ENCODE results near the gene RALY. TPM values are rescaled to one million over a fixed set of nuclear protein-coding genes. Genes with fewer than 3 reads are reported as not detected.

RALY gene
- total and polyA plus RNA-seq, 2 experiments from 2014 or later = 122 to 240 TPM

GRCh38 chr20:33983371-33983770 lies 10.3 kb upstream of the RALY start:
- Histone ChIP-seq H3K79me2 (no peaks in the 10 kb centered on the region), H3K4me2 (no peak overlapping the region), H2AFZ (no peak overlapping the region), H3K4me1 (ENCODE audit: insufficient read depth) (no peaks in the 10 kb centered on the region), H3K36me3 (replicated peaks; ENCODE audit: insufficient read depth, low read depth) (no peaks in the 10 kb centered on the region), H3K27ac (no peak overlapping the region), H3K9me3 (ENCODE audit: low read depth) (no peaks in the 10 kb centered on the region), H3K9me2 (replicated peaks; ENCODE audit: insufficient read depth) (no peaks in the 10 kb centered on the region), H3K4me3 (no peak overlapping the region), H3K27me3 (no peaks in the 10 kb centered on the region), H4K20me1 (ENCODE audit: insufficient read depth, poor library complexity, severe bottlenecking) (no peaks in the 10 kb centered on the region)
- TF ChIP-seq EZH2phosphoT487 (IDR thresholded peaks at IDR 0.05; ENCODE audit: low read depth, severe bottlenecking, unreplicated experiment) = no peak
- TF ChIP-seq CTCF (IDR thresholded peaks at IDR 0.05; ENCODE audit: poor library complexity) = no peak
- TF ChIP-seq EZH2 (IDR thresholded peaks at IDR 0.05; ENCODE audit: borderline replicate concordance) = no peak
- WGBS (ENCODE audit: low lambda C conversion rate, missing lambda C conversion rate) = 95% methylated on average over 5 of the region's 5 CpGs
- no peak for DNase-seq (ENCODE audit: low spot score)

GRCh38 chr20:33984182-33984719 lies 9.5 kb upstream of the RALY start:
- H3K4me2 ChIP-seq = no peak overlapping the region
- H3K4me3 ChIP-seq = no peak overlapping the region
- no peak overlapping the region for H3K27ac ChIP-seq
- H2AFZ ChIP-seq = no peak overlapping the region
- H4K20me1 ChIP-seq (ENCODE audit: insufficient read depth, poor library complexity, severe bottlenecking) = no peaks in the 10 kb centered on the region
- no peaks in the 10 kb centered on the region for H3K9me2 ChIP-seq (replicated peaks; ENCODE audit: insufficient read depth)
- no peaks in the 10 kb centered on the region for H3K79me2 ChIP-seq
- no peak for DNase-seq (ENCODE audit: low spot score)
- no peaks in the 10 kb centered on the region for H3K27me3 ChIP-seq
- H3K4me1 ChIP-seq (ENCODE audit: insufficient read depth) = no peaks in the 10 kb centered on the region
- no peaks in the 10 kb centered on the region for H3K36me3 ChIP-seq (replicated peaks; ENCODE audit: insufficient read depth, low read depth)
- H3K9me3 ChIP-seq (ENCODE audit: low read depth) = no peaks in the 10 kb centered on the region
- 75% methylated on average over 7 of the region's 7 CpGs for WGBS (ENCODE audit: low lambda C conversion rate, missing lambda C conversion rate)
- TF ChIP-seq EZH2 (IDR thresholded peaks at IDR 0.05; ENCODE audit: borderline replicate concordance) (no peak), CTCF (IDR thresholded peaks at IDR 0.05; ENCODE audit: poor library complexity) (no peak), EZH2phosphoT487 (IDR thresholded peaks at IDR 0.05; ENCODE audit: low read depth, severe bottlenecking, unreplicated experiment) (no peak)

GRCh38 chr20:33985280-33985679 lies 8.4 kb upstream of the RALY start:
- DNase-seq (ENCODE audit: low spot score) = no peak
- WGBS (ENCODE audit: low lambda C conversion rate, missing lambda C conversion rate) = 88% methylated on average over 2 of the region's 2 CpGs
- Histone ChIP-seq H3K4me2 (no peak overlapping the region), H2AFZ (no peak overlapping the region), H3K9me3 (ENCODE audit: low read depth) (no peaks in the 10 kb centered on the region), H3K79me2 (no peaks in the 10 kb centered on the region), H4K20me1 (ENCODE audit: insufficient read depth, poor library complexity, severe bottlenecking) (no peaks in the 10 kb centered on the region), H3K4me3 (no peak overlapping the region), H3K36me3 (replicated peaks; ENCODE audit: insufficient read depth, low read depth) (no peaks in the 10 kb centered on the region), H3K27me3 (no peaks in the 10 kb centered on the region), H3K9me2 (replicated peaks; ENCODE audit: insufficient read depth) (no peaks in the 10 kb centered on the region), H3K4me1 (ENCODE audit: insufficient read depth) (no peaks in the 10 kb centered on the region), H3K27ac (no peak overlapping the region)
- no peak for TF ChIP-seq EZH2phosphoT487 (IDR thresholded peaks at IDR 0.05; ENCODE audit: low read depth, severe bottlenecking, unreplicated experiment)
- no peak for TF ChIP-seq CTCF (IDR thresholded peaks at IDR 0.05; ENCODE audit: poor library complexity)
- TF ChIP-seq EZH2 (IDR thresholded peaks at IDR 0.05; ENCODE audit: borderline replicate concordance) = no peak

Measured in hepatocyte (in vitro differentiated cells).